GM12872 (cell line): ENCODE measurements around the gene NECTIN3.

ENCODE experiments used
- TF ChIP-seq, protein P1 (sequence below): IDR thresholded peaks from 3 replicates; pipeline ENCODE4 v1.5.1; 2011; ENCODE audit warnings: low read depth, mild to moderate bottlenecking, low read length, moderate library complexity; ENCODE audit not compliant: insufficient read depth

The NECTIN3 gene

GRCh38 chr3:111210003-111210711, 138.5 kb downstream of the NECTIN3 start:
- TF ChIP-seq, protein P1, sequence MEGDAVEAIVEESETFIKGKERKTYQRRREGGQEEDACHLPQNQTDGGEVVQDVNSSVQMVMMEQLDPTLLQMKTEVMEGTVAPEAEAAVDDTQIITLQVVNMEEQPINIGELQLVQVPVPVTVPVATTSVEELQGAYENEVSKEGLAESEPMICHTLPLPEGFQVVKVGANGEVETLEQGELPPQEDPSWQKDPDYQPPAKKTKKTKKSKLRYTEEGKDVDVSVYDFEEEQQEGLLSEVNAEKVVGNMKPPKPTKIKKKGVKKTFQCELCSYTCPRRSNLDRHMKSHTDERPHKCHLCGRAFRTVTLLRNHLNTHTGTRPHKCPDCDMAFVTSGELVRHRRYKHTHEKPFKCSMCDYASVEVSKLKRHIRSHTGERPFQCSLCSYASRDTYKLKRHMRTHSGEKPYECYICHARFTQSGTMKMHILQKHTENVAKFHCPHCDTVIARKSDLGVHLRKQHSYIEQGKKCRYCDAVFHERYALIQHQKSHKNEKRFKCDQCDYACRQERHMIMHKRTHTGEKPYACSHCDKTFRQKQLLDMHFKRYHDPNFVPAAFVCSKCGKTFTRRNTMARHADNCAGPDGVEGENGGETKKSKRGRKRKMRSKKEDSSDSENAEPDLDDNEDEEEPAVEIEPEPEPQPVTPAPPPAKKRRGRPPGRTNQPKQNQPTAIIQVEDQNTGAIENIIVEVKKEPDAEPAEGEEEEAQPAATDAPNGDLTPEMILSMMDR: no peak

DNA sequence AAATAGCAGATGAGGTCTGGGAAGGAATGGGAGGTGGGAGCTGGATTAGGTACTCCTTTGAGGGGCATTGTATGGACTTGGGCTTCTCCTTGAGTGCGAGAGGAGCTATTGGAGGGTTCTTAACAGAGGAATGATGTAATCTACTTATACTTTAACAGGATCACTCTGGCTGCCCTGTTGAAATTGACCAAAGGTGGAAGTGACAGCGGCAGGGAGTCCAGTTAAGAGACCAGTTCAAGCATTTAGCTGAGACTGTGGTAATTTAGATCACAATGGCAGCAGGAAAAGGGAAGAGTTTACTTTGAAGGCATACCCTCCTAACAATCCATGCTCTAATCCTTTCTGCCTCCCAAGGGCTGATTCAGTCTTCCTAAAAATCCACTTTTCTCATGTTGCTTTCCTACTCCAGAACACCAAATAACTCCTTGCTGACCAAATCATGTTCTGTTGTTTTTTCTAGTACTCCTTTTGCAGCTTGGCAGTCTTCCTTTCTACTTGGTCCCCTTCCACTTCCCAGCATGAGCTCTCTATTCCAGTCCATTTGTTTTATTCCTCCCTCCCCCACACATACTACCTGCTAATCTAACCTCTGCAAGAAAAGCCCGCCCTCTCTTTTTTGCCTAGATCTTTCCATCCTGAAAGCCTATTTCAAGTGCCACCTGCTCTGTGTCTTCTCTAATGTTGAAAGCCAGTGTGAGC, 139.4 kb downstream of the NECTIN3 start:
- TF ChIP-seq, protein P1: no peak

GRCh38 chr3:111212511-111212910, 140.9 kb downstream of the NECTIN3 start:
- TF ChIP-seq, protein P1: no peak

- TF ChIP-seq, protein P1: no peak
These were observed 143.9 kb downstream of the NECTIN3 start for GRCh38 chr3:111215481-111215880.

- TF ChIP-seq, protein P1: no peak
These were observed 147.0 kb downstream of the NECTIN3 start for GRCh38 chr3:111218615-111219014.

- TF ChIP-seq, protein P1: no peak
These were observed 155.6 kb downstream of the NECTIN3 start for GRCh38 chr3:111227216-111227615.

- TF ChIP-seq, protein P1: no peak
These were observed 157.7 kb downstream of the NECTIN3 start for GRCh38 chr3:111229301-111229700.
